HG02759 (cell line): ENCODE measurements around the gene HOXC9.

Experiments used
- ATAC-seq: cut with Tn5 transposase; IDR thresholded peaks from one replicate; pipeline ENCODE4 v1.9.1; 2021; ENCODE audit warnings: mild to moderate bottlenecking, moderate library complexity; ENCODE audit not compliant: unreplicated experiment

HOXC9 gene

GRCh38 chr12:53998900-53999236 is 1.1 kb upstream of the HOXC9 start:
- no peak for ATAC-seq

DNA sequence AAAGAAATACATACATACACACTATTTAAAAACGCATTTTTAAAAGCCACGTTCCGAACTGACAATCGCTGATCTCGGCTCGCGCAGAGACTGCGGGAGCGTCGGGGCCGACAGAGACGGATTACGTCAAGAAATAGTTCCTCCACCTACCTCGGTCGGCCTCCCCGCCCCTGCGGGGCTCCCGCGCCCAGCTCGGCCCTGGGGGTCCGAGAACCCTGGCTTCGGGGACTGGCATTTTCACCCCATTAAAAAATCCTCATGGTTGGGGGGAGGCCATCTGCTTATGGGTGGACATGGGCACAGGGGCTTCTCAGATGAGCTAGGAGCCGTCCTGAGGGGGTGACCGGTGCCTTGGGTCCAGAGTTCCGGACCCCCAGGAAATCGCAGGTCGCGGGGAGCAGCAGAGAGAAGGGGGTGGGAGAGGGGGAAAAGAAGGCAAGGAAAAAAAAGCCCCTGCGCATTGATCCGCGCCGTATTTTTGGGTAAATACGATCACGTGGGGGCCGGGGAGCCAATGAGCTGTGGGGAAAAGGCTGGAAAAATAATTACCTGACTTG is 324 bp upstream of the HOXC9 start:
- ATAC-seq: no peak

DNA sequence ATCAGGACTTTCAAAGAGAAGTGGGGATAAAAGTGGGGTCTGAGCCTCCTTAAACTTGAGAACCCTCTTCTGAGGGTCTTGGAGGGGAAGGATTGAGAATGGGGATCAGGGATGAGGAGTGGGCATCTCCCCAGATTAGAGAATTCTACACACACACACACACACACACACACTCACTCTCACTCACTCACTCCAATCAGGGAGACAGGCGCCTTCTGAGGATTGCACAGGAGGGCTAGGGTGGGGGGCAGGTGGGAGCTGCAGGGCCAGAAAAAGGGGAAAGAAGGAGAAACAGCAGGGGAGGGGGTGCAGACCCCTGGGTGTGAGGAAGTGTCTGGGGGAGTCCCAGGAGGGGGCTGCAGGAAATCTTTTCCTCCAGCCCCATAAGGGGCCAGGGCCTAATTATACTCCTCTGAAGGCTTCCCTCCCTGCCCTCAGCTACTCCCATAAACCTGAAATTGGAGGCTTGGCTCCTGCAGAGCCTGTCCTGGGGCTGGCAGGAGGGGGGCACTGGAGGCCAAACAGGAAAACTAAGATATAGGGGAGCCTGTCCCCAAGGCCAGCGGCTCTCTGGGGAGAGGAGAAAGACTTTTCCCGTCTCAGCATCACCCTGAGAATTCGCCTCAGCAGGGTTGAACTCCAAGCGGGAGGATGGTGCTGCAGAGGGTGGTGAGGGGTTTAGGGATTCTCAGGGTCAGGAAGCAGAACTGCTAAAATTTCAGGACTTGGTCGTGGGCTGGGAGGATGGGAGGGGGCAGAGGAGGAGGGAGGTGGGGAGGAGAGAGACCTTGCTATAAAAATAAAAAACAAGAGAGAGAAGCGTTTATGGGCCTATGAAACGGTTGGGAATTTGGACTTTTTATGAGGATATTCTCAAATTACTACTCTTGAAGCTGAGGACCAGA is 1.6 kb downstream of the HOXC9 start:
- ATAC-seq: no peak

GRCh38 chr12:54002278-54002914 is 2.4 kb downstream of the HOXC9 start:
- no peak for ATAC-seq

DNA sequence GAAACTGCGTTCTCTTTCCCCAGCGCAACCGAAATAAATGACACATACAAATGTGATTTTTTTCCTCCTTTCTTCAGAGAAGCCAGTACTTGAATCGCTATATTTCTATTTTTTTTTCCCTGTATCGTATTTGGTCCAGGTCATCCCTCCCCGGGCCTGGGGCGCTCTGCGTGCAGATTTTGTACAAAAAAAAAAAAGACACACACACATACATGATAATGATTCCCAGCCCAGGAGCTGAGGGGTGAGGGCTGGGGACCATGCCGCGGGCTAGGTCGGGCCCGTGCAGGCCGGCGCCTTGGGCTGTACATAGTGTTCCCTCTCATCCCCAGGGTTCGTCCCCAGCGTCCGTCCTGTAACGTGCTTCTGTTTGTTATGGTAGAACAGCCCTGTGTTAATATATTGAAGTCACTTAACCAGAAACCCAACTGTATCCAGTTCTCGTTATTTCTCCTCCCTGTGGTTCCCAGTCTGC is 3.0 kb downstream of the HOXC9 start:
- no peak for ATAC-seq

DNA sequence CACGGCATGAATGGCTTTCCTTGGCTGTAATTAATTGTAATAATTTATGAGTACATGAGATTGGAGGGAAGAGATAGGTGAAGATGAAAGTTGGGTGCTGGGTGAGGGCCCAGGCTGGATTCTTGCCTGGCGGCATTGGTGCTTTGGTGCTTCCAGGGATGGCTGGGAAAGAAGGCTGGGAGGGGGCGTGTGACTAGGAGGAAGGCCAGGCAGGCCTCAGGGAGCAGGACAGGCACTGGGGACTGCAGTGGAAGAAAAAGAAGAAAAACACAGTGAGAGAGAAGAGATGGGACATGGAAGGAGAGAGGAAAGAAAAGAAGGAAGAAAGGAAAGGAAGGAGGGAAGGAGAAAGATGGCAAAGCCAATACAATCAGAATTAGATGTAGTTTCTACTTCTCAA is 3.7 kb downstream of the HOXC9 start:
- no peak for ATAC-seq

- ATAC-seq: no peak
Observed at GRCh38 chr12:54004063-54004840, 4.3 kb downstream of the HOXC9 start.

DNA sequence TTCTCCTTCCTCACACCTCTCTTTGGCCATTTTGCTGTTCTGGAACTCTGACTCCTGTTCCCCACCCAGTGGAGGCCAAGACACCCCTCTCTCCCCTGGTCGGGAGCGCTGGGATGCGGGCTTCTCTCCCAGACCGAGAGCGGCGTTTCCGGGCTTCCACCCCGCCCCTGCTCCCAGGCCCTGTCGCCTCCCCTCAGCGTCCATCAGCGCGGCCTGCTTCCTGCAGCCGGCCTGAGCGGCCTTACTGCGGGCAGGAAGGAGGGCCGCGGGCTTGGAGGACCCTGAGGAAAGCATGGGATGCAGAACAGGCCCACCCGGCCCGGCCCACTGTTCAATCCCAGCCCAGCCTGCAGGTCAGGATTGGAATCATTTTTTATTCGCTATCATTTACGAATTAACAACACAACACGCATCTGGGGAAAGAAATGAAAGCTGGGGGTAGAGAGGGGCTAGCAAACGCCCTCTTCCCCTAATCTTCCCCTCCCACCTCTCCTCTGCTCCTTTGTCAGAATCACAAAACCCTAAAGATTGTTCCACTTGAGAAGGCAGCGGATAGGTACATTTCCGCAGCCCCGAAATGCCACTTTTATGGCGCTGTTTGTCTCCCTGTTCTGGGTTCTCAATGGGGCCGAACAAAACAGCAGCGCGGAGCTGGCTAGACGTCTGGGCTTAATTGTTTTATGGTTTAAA is 5.0 kb downstream of the HOXC9 start:
- no peak for ATAC-seq

GRCh38 chr12:54005531-54005852 is 5.5 kb downstream of the HOXC9 start:
- ATAC-seq: no peak

- peak; percentile 82 for ATAC-seq
Observed at GRCh38 chr12:54005853-54006558, 6.0 kb downstream of the HOXC9 start.

DNA sequence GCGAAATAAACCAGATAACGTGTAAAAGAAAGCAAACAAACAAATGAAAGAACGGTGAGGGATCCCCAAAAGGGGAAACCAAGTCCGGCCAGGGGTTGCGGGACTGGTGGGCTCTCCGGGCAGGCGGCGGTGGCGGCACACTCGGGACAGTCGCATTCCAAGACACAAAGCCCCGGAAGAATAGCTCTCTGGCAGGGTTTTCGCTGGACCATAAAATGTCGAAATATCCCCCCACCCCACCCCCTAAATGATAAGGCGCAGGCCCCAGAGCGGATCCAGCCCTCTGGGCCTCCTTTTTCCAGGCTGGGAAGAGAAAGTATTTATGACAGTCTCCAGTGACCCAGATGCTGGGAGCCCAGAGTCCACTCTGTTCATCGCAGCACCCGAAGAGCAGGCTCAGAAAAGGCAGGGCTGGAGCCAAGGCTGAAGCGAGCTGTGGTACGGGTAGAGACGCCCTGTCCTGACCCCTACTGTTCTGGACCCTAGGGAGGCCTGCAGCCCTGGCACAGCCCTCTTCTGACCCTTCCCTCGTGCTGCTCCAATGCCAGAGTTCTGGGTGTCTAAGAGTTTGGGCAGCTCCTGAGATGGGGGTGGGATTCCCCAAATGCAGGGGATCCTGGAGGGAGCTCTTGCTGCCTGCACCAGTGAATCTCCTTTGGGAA is 6.7 kb downstream of the HOXC9 start:
- no peak for ATAC-seq

- no peak for ATAC-seq
Observed at GRCh38 chr12:54007538-54008259, 7.7 kb downstream of the HOXC9 start.

DNA sequence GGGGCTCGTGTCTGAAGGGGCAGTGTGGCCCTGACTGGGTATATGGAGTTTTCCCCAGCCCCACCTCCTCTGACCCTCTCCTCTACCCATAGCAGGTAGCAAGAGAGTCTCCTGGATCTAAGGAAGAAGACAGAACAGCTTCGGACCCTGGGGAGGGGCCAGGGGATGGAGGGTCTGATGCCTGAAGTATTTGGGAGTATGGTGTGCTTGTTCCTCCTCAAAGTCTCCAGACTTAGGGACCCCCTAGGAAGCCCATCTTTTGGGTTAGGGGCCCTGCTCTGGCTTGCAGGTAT is 8.2 kb downstream of the HOXC9 start:
- no peak for ATAC-seq

GRCh38 chr12:54009171-54010052 is 9.5 kb downstream of the HOXC9 start:
- no peak for ATAC-seq

- ATAC-seq: no peak
Observed at GRCh38 chr12:54010053-54010971, 10.4 kb downstream of the HOXC9 start.

- no peak for ATAC-seq
Observed at GRCh38 chr12:54010972-54011664, 11.2 kb downstream of the HOXC9 start.
